Fibroblast of lung (primary cell): ENCODE data around the gene RPL7A.

Experiments
- EZH2 ChIP-seq: IDR thresholded peaks from 2 replicates; pipeline ENCODE4 v1.5.1; 2012; ENCODE audit warnings: low read length, control low read depth, mild to moderate bottlenecking; ENCODE audit errors: missing control alignments
- TF ChIP-seq, protein P1 (sequence below), 2 donors: IDR thresholded peaks in 1 of 2; conservative IDR thresholded peaks in 1 of 2; 1 replicate in 1 of 2; 2 replicates in 1 of 2; pipeline ENCODE4 v1.5.1; 2011 to 2012; ENCODE audit warnings: low read length in 2 of 2, control low read depth in 1 of 2, inconsistent platforms in 1 of 2, low read depth in 1 of 2, mild to moderate bottlenecking in 1 of 2

DNA sequence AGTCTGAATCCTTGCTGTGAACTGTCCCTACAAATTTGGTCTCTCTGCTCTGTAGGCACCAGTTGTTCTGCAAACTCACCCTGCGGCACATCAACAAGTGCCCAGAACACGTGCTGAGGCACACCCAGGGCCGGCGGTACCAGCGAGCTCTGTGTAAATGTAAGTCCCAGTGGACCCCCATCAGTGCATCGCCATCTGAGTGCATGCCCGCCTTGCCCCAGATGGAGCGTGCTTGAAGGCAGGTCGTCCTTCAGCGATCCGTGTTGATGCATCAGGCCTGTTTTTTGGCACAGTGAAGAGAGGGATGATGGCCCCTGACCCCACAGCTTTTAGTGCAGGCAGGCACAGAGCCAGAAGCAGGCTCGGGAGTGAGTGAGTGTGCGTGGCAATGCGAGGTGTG lies 9.6 kb downstream of the RPL7A start:
- TF ChIP-seq EZH2: no peak
- TF ChIP-seq, protein P1, sequence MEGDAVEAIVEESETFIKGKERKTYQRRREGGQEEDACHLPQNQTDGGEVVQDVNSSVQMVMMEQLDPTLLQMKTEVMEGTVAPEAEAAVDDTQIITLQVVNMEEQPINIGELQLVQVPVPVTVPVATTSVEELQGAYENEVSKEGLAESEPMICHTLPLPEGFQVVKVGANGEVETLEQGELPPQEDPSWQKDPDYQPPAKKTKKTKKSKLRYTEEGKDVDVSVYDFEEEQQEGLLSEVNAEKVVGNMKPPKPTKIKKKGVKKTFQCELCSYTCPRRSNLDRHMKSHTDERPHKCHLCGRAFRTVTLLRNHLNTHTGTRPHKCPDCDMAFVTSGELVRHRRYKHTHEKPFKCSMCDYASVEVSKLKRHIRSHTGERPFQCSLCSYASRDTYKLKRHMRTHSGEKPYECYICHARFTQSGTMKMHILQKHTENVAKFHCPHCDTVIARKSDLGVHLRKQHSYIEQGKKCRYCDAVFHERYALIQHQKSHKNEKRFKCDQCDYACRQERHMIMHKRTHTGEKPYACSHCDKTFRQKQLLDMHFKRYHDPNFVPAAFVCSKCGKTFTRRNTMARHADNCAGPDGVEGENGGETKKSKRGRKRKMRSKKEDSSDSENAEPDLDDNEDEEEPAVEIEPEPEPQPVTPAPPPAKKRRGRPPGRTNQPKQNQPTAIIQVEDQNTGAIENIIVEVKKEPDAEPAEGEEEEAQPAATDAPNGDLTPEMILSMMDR (conservative IDR thresholded peaks at IDR 0.05 in 1 of 2, IDR thresholded peaks at IDR 0.05 in 1 of 2; ENCODE audit: low read depth in 1 of 2, low read length in 2 of 2): no peak
